Neuronal stem cell (in vitro differentiated cells): ENCODE results near the gene DZIP1L.

Source experiments
- DNase-seq: peaks from one replicate; pipeline ENCODE4 v3.0.0-alpha.2; 2013; ENCODE audit warnings: low spot score
- H2AFZ ChIP-seq: one replicate; pipeline ENCODE4 v1.6.1; 2013; ENCODE audit warnings: mild to moderate bottlenecking, low read length, inconsistent platforms
- H2AK5ac ChIP-seq: 2 replicates; pipeline ENCODE4 v1.6.1; 2013; ENCODE audit warnings: low read depth, mild to moderate bottlenecking, inconsistent platforms, low read length, moderate library complexity, mixed read lengths
- H2BK120ac ChIP-seq: 2 replicates; pipeline ENCODE4 v1.6.1; 2013; ENCODE audit warnings: low read depth, mild to moderate bottlenecking, inconsistent platforms, low read length, moderate library complexity, mixed read lengths
- H2BK12ac ChIP-seq: one replicate; pipeline ENCODE4 v1.6.1; 2013; ENCODE audit warnings: low read length, inconsistent platforms
- H2BK15ac ChIP-seq: 2 replicates; pipeline ENCODE4 v1.6.1; 2013; ENCODE audit warnings: mild to moderate bottlenecking, low read length, inconsistent platforms, mixed read lengths
- H2BK5ac ChIP-seq: one replicate; pipeline ENCODE4 v1.6.1; 2013; ENCODE audit warnings: inconsistent platforms, mild to moderate bottlenecking, low read length, moderate library complexity
- H3K14ac ChIP-seq: one replicate; pipeline ENCODE4 v1.6.1; 2013; ENCODE audit warnings: low read length, inconsistent platforms
- H3K18ac ChIP-seq: 2 replicates; pipeline ENCODE4 v1.6.1; 2013; ENCODE audit warnings: low read length, inconsistent platforms
- H3K23ac ChIP-seq: 2 replicates; pipeline ENCODE4 v1.6.1; 2013; ENCODE audit warnings: low read depth, mild to moderate bottlenecking, mixed read lengths, low read length, inconsistent platforms; ENCODE audit not compliant: poor library complexity
- H3K27ac ChIP-seq: replicated peaks from 3 replicates; pipeline ENCODE4 v1.5.1; 2013; ENCODE audit warnings: low read length, inconsistent platforms
- H3K27me3 ChIP-seq, 3 experiments: 2 replicates each; pipeline ENCODE4 v1.6.1; 2013; ENCODE audit warnings: low read length in 3 of 3, mild to moderate bottlenecking in 2 of 3, inconsistent platforms in 1 of 3, low read depth in 1 of 3, mixed read lengths in 1 of 3, moderate library complexity in 1 of 3; ENCODE audit not compliant: control insufficient read depth in 3 of 3, insufficient read depth in 3 of 3
- H3K36me3 ChIP-seq, 2 donors: replicated peaks in 1 of 2; 2 replicates each; pipeline ENCODE4 v1.6.1; 2013; ENCODE audit warnings: low read length in 2 of 2; ENCODE audit not compliant: control insufficient read depth in 2 of 2, insufficient read depth in 2 of 2
- H3K4ac ChIP-seq: 2 replicates; pipeline ENCODE4 v1.6.1; 2013; ENCODE audit warnings: inconsistent platforms, mild to moderate bottlenecking, low read length, moderate library complexity
- H3K4me1 ChIP-seq, 2 donors: 1 replicate in 1 of 2; 2 replicates in 1 of 2; pipeline ENCODE4 v1.6.1; 2013; ENCODE audit warnings: low read length in 2 of 2, low read depth in 1 of 2; ENCODE audit not compliant: control insufficient read depth in 2 of 2, insufficient read depth in 1 of 2
- H3K4me2 ChIP-seq: one replicate; pipeline ENCODE4 v1.6.1; 2013; ENCODE audit warnings: mild to moderate bottlenecking, low read length, inconsistent platforms; ENCODE audit not compliant: insufficient read depth, poor library complexity, severe bottlenecking
- H3K4me3 ChIP-seq, 2 donors: 2 replicates each; pipeline ENCODE4 v1.5.1; 2013; ENCODE audit warnings: low read length in 2 of 2, mild to moderate bottlenecking in 2 of 2, inconsistent platforms in 1 of 2, moderate library complexity in 1 of 2
- H3K79me1 ChIP-seq: one replicate; pipeline ENCODE4 v1.6.1; 2013; ENCODE audit warnings: low read depth, mild to moderate bottlenecking, inconsistent platforms, low read length, moderate library complexity
- H3K9ac ChIP-seq: one replicate; pipeline ENCODE4 v1.6.1; 2013; ENCODE audit warnings: mild to moderate bottlenecking, low read depth, low read length, inconsistent platforms; ENCODE audit not compliant: poor library complexity
- H3K9me3 ChIP-seq, 2 donors: replicated peaks in 1 of 2; 2 replicates each; pipeline versions ENCODE3 to v1.6.1; 2013; ENCODE audit warnings: low read length in 2 of 2, mild to moderate bottlenecking in 2 of 2, inconsistent platforms in 1 of 2, low read depth in 1 of 2, mixed read lengths in 1 of 2, moderate library complexity in 1 of 2; ENCODE audit not compliant: control insufficient read depth in 2 of 2, insufficient read depth in 1 of 2
- H4K8ac ChIP-seq: one replicate; pipeline ENCODE4 v1.6.1; 2013; ENCODE audit warnings: low read depth, mild to moderate bottlenecking, inconsistent platforms, low read length, moderate library complexity
- H4K91ac ChIP-seq: one replicate; pipeline ENCODE4 v1.6.1; 2013; ENCODE audit warnings: low read length, low read depth, mild to moderate bottlenecking, inconsistent platforms; ENCODE audit not compliant: poor library complexity
- WGBS, 2 donors: extraction: QIAGEN DNeasy Blood & Tissue Kit; methylation state at CpG; one replicate each; pipeline ENCODE4 v1.1.7; 2013; ENCODE audit warnings: missing lambda C conversion rate in 2 of 2, mixed read lengths in 1 of 2; ENCODE audit not compliant: insufficient read length in 2 of 2, insufficient replicate concordance in 1 of 2; ENCODE audit errors: extremely low coverage in 2 of 2; 5-methylcytosine and 5-hydroxymethylcytosine counted together

Gene DZIP1L

GRCh38 chr3:138051947-138052802, 63.2 kb downstream of the DZIP1L start:
- H2BK15ac ChIP-seq = no peak overlapping the region
- H3K27ac ChIP-seq = no peak overlapping the region
- H3K27me3 ChIP-seq = no peaks in the 10 kb centered on the region
- H3K4me1 ChIP-seq = peaks cover 4 to 6% of the 10 kb centered on the region in 2 donors
- DNase-seq = peak; percentile 30
- no CpG with 5 or more reads among the region's 8 CpGs for WGBS, 2 donors
- H4K91ac ChIP-seq = no peak overlapping the region
- H3K18ac ChIP-seq = no peak overlapping the region
- no peak overlapping the region for H2BK12ac ChIP-seq
- no peak overlapping the region for H3K4me3 ChIP-seq
- H3K79me1 ChIP-seq = no peaks in the 10 kb centered on the region
- no peak overlapping the region for H2AK5ac ChIP-seq
- H2AFZ ChIP-seq = no peak overlapping the region
- no peak overlapping the region for H3K4ac ChIP-seq
- H3K36me3 ChIP-seq = peaks cover 0 to 28% of the 10 kb centered on the region in 2 donors
- H3K4me2 ChIP-seq = no peak overlapping the region
- no peak overlapping the region for H3K9ac ChIP-seq
- H3K9me3 ChIP-seq = no peaks in the 10 kb centered on the region
- no peak overlapping the region for H3K14ac ChIP-seq
- no peak overlapping the region for H2BK5ac ChIP-seq
- no peak overlapping the region for H2BK120ac ChIP-seq
- no peak overlapping the region for H4K8ac ChIP-seq
- H3K23ac ChIP-seq = no peak overlapping the region

GRCh38 chr3:138049157-138049919, 66.1 kb downstream of the DZIP1L start:
- no peaks in the 10 kb centered on the region for H3K9me3 ChIP-seq
- no peaks in the 10 kb centered on the region for H3K79me1 ChIP-seq
- no peak overlapping the region for H2BK120ac ChIP-seq
- H3K14ac ChIP-seq = no peak overlapping the region
- no peak overlapping the region for H2BK15ac ChIP-seq
- H3K27ac ChIP-seq = no peak overlapping the region
- H3K18ac ChIP-seq = no peak overlapping the region
- WGBS, 2 donors = no CpG with 5 or more reads among the region's 9 CpGs
- no peaks in the 10 kb centered on the region for H3K27me3 ChIP-seq
- H2BK12ac ChIP-seq = no peak overlapping the region
- no peak overlapping the region for H3K9ac ChIP-seq
- no peak overlapping the region for H2BK5ac ChIP-seq
- H4K91ac ChIP-seq = no peak overlapping the region
- H3K23ac ChIP-seq = no peak overlapping the region
- H3K4me1 ChIP-seq = peaks cover 4 to 8% of the 10 kb centered on the region in 2 donors
- H2AK5ac ChIP-seq = no peak overlapping the region
- no peak overlapping the region for H4K8ac ChIP-seq
- DNase-seq = no peak
- no peak overlapping the region for H2AFZ ChIP-seq
- peaks cover 0 to 31% of the 10 kb centered on the region in 2 donors for H3K36me3 ChIP-seq
- H3K4me3 ChIP-seq = no peak overlapping the region
- no peak overlapping the region for H3K4me2 ChIP-seq
- H3K4ac ChIP-seq = no peak overlapping the region

- no peak overlapping the region for H3K14ac ChIP-seq
- no peaks in the 10 kb centered on the region for H3K27me3 ChIP-seq
- H3K9me3 ChIP-seq = no peaks in the 10 kb centered on the region
- H3K4ac ChIP-seq = no peak overlapping the region
- H3K36me3 ChIP-seq = peaks cover 0 to 21% of the 10 kb centered on the region in 2 donors
- no peak overlapping the region for H2BK5ac ChIP-seq
- H4K91ac ChIP-seq = no peak overlapping the region
- no peak overlapping the region for H3K4me2 ChIP-seq
- H4K8ac ChIP-seq = no peak overlapping the region
- no peaks in the 10 kb centered on the region for H3K79me1 ChIP-seq
- no peak overlapping the region for H3K27ac ChIP-seq
- H3K9ac ChIP-seq = no peak overlapping the region
- no peak overlapping the region for H2AK5ac ChIP-seq
- no peak overlapping the region for H2BK12ac ChIP-seq
- no peak overlapping the region for H3K18ac ChIP-seq
- no peak overlapping the region for H2BK15ac ChIP-seq
- H3K4me3 ChIP-seq = no peak overlapping the region
- no peak overlapping the region for H2BK120ac ChIP-seq
- no CpG with 5 or more reads among the region's 5 CpGs for WGBS, 2 donors
- no peak overlapping the region for H3K23ac ChIP-seq
- H3K4me1 ChIP-seq = peaks cover 4 to 8% of the 10 kb centered on the region in 2 donors
- DNase-seq = peak; percentile 30
- H2AFZ ChIP-seq = no peak overlapping the region
These were observed 67.7 kb downstream of the DZIP1L start for GRCh38 chr3:138047596-138048158.

GRCh38 chr3:138046955-138047354, 68.5 kb downstream of the DZIP1L start:
- no CpG with 5 or more reads among the region's 3 CpGs for WGBS, 2 donors
- peaks cover 0 to 21% of the 10 kb centered on the region in 2 donors for H3K36me3 ChIP-seq
- no peak overlapping the region for H3K14ac ChIP-seq
- no peak overlapping the region for H3K18ac ChIP-seq
- H2BK15ac ChIP-seq = no peak overlapping the region
- H3K4me1 ChIP-seq = peaks cover 4 to 8% of the 10 kb centered on the region in 2 donors
- H2AFZ ChIP-seq = no peak overlapping the region
- H2BK5ac ChIP-seq = no peak overlapping the region
- no peaks in the 10 kb centered on the region for H3K9me3 ChIP-seq
- H3K9ac ChIP-seq = no peak overlapping the region
- no peak overlapping the region for H2BK12ac ChIP-seq
- no peak overlapping the region for H3K27ac ChIP-seq
- no peak overlapping the region for H3K4me2 ChIP-seq
- no peak overlapping the region for H3K4me3 ChIP-seq
- no peak overlapping the region for H4K91ac ChIP-seq
- H3K4ac ChIP-seq = no peak overlapping the region
- no peak overlapping the region for H2BK120ac ChIP-seq
- DNase-seq = no peak
- no peaks in the 10 kb centered on the region for H3K27me3 ChIP-seq
- no peak overlapping the region for H2AK5ac ChIP-seq
- no peaks in the 10 kb centered on the region for H3K79me1 ChIP-seq
- H4K8ac ChIP-seq = no peak overlapping the region
- no peak overlapping the region for H3K23ac ChIP-seq
